H7 (cell line): ENCODE data around the gene IARS2. TPM values are rescaled to one million over a fixed set of nuclear protein-coding genes. Genes with fewer than 3 reads are reported as not detected.
A peak's percentile ranks its signal among the peaks of the same experiment; 100 is the strongest.
"Not testable (repeated sequence)": the region's sequence is repeated elsewhere in the genome, so short reads cannot be mapped to it uniquely, and the experiment has no call there.

Experiments used
- DNase-seq: peaks from one replicate; pipeline ENCODE4 v3.0.0; 2012
- H3K27me3 ChIP-seq: 2 replicates; pipeline ENCODE4 v1.6.0; 2011; ENCODE audit warnings: mild to moderate bottlenecking, low read length; ENCODE audit not compliant: control insufficient read depth, insufficient read depth
- H3K36me3 ChIP-seq: replicated peaks from 2 replicates; pipeline ENCODE4 v1.5.1; 2011; ENCODE audit warnings: low read length; ENCODE audit not compliant: control insufficient read depth, insufficient read depth
- H3K4me3 ChIP-seq: 2 replicates; pipeline ENCODE4 v1.5.1; 2011; ENCODE audit warnings: low read depth, mild to moderate bottlenecking, control low read depth, low read length, moderate library complexity; ENCODE audit not compliant: insufficient read depth
- total RNA-seq: library from RNA; depleted of rRNA; stranded (reverse); fragments of >200 nt; shearing (Covaris generic); gene quantifications from 2 replicates; pipeline ENCODE4 v1.2.3, GENCODE V29; 2014; rRNA removed

The IARS2 gene
- total RNA-seq: 119 and 149 TPM in 2 replicates

DNA sequence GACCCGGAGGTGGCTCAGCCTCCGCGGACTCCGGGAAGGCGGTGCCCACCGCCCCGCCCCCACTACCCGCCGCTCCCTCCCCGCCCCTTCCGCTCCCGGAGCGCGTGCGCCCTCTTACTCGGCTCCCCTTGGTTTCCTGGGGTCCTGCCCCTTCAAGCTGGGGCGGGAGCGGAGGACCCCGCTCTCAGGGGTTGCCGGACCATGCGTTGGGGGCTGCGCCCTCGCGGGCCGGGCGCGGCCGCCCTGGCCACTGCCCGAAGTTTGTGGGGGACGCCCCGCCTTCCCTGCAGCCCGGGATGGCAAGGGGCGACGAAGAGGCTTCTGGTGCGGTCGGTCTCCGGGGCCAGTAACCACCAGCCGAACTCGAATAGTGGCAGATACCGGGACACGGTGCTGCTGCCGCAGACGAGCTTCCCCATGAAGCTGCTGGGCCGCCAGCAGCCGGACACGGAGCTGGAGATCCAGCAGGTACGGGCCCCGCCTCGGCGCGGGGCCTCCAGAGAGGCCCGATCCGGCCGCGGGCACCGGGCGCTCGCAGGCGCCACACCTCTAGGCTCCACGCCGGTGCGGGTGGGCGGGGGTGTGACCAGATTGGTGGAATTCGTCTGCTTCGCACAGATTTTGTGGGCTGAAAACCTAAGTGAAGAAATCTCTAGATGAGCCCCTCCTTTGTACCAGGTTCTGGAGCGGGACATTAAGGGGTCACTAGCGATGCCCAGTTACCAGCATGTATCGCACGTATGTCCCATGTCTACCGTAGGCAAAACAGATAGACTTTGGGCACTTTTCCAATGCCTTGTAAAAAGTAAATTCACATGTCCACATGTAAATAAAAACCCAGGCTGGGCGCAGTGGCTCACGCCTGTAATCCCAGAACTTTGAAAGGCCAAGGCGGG lies at the start of gene IARS2:
Gene IARS2, plus strand, starts transcription at position 117 of the 896 bp plus-strand sequence. Its CDS starts 85 bp downstream, at position 202.
- peaks cover 1% of the 10 kb centered on the region; the same call in 1 of the 2 replicates for H3K27me3 ChIP-seq
- H3K4me3 ChIP-seq: peak within 1 kb of the TSS; percentile 78
- DNase-seq: peak; percentile 96
- no peaks in the 10 kb centered on the region for H3K36me3 ChIP-seq

DNA sequence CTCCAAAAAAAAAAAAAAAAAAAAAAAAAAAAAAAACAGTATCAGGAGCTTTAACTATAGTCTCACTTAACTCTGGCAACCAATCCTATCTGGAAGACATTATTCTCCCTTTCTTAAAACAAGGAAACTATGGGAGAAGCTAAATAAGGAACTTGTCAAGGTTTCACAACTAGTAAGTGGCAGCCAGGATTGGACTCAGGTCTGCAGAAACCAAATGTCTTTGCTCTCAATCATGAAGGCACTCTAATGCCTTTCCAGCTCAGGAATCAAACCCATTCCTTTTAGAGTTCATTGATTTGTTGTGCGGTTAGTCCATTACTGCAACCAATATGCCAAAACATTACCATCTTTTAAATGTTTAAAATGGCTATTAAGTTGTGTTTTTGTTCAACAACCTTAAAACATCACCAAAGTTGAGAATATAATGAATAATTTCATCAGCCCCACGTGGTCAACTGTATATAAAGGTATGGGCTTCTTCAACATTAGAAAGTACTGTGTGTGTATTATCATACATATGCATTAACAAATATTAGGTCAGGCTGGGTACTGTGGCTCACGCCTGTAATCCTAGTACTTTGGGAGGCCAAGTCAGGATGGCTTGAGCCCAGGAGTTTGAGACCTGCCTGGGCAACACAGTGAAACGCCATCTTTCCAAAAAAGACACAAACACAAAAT lies 49.1 kb upstream of the IARS2 start:
- Histone ChIP-seq H3K4me3 (peak overlapping the region; percentile 98; the same call in 1 of the 2 replicates), H3K36me3 (peaks cover 1% of the 10 kb centered on the region), H3K27me3 (no peaks in the 10 kb centered on the region; the same call in 1 of the 2 replicates)
- no peak for DNase-seq

GRCh38 chr1:220045356-220046051 lies 48.4 kb upstream of the IARS2 start:
- Histone ChIP-seq H3K36me3 (no peaks in the 10 kb centered on the region; the same call in 1 of the 2 replicates), H3K4me3 (peak overlapping the region; percentile 98), H3K27me3 (no peaks in the 10 kb centered on the region; the same call in 1 of the 2 replicates)
- peak; percentile 15 for DNase-seq

DNA sequence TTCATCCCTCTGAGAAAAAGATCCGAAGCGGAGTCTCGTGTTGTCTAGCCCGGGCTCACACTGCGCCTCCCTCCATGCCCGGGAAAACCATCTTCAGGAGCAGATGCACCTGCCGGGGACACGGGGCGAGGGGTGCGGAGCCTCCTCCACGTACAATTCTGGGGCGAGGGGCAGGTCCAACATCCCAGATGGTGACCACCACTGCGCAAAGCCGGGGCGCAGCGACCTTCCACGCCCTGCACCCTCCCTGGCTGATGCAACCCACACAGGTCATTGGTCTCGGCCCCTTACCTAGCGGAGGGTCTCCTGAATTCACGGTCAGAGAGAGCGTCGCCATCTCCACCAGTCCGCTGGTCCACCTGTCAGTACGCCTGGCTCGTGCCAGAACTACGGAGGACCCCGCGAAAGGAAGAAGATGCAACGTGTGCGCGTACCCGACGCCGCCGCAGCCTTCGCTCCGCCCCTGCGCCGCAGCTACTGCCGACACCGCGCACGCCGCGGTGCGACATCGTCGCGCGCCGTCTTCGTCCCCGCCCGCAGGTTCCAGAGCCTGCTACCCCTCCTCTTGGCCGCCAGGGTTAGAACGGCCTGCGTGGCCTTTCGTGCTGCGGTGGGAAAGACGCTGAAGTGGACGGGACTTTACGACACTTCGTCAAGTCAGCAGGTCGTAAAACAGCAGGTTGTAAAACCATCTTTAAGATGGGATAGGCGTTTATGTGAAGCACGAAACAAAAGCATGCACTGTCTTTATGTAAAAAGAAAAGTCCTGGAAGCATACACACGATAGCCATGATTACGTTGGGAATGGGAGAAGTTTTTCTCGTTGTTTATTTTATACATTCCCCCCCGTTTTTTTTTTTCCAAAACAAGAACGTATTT lies 47.6 kb upstream of the IARS2 start, which contains the start of gene EPRS1:
Gene EPRS1, minus strand, starts transcription at position 454 of the 879 bp plus-strand sequence. Its CDS starts 117 bp downstream, at position 337.
- H3K27me3 ChIP-seq: no peaks in the 10 kb centered on the region; the same call in 1 of the 2 replicates
- H3K4me3 ChIP-seq: peak within 1 kb of the TSS; percentile 98
- no peaks in the 10 kb centered on the region; the same call in 1 of the 2 replicates for H3K36me3 ChIP-seq
- peak; percentile 92 for DNase-seq

DNA sequence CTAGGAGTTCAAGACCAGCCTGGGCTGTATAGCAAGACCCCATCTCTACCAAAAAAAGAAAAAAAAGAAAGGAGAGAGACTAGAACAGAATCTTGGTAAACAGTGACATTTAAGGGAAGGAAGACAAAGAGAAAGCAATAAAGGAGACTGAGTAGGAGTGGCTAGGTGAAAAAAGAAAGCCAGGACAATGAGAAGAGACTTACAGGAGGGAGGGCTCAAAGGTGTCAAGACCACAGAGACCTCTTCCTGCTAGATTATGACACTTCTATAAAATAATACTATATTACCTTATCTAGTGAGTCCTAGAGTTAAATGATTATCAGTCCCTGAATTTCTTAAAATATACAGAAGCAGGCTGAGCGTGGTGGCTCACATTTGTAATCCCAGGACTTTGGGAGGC lies 37.6 kb upstream of the IARS2 start:
- Histone ChIP-seq H3K36me3 (no peaks in the 10 kb centered on the region; the same call in 1 of the 2 replicates), H3K4me3 (no peak overlapping the region), H3K27me3 (no peaks in the 10 kb centered on the region; the same call in 1 of the 2 replicates)
- no peak for DNase-seq

GRCh38 chr1:220060876-220061275 lies 33.1 kb upstream of the IARS2 start:
- Histone ChIP-seq H3K27me3 (no peaks in the 10 kb centered on the region; the same call in 1 of the 2 replicates), H3K4me3 (no peak overlapping the region), H3K36me3 (peaks cover 1% of the 10 kb centered on the region)
- no peak for DNase-seq

DNA sequence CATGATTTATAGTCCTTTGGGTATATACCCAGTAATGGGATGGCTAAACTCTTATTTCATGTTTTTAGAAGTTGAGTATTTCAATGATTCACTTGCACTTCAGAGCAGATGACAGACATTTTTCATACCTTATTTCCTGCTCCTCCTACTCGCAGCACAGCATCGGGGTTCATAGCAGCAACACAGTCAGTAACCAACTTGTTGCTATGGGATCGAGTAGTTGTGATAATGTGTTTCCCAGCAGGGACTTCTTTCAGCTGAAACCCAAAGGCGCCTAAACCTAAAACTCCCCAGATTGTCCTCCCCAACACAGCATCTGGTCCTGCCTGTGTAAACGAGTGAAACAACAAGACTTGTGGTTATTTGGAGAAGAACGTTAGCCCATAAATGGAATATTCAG lies 31.3 kb upstream of the IARS2 start:
- H3K27me3 ChIP-seq: no peaks in the 10 kb centered on the region; the same call in 1 of the 2 replicates
- no peak for DNase-seq

DNA sequence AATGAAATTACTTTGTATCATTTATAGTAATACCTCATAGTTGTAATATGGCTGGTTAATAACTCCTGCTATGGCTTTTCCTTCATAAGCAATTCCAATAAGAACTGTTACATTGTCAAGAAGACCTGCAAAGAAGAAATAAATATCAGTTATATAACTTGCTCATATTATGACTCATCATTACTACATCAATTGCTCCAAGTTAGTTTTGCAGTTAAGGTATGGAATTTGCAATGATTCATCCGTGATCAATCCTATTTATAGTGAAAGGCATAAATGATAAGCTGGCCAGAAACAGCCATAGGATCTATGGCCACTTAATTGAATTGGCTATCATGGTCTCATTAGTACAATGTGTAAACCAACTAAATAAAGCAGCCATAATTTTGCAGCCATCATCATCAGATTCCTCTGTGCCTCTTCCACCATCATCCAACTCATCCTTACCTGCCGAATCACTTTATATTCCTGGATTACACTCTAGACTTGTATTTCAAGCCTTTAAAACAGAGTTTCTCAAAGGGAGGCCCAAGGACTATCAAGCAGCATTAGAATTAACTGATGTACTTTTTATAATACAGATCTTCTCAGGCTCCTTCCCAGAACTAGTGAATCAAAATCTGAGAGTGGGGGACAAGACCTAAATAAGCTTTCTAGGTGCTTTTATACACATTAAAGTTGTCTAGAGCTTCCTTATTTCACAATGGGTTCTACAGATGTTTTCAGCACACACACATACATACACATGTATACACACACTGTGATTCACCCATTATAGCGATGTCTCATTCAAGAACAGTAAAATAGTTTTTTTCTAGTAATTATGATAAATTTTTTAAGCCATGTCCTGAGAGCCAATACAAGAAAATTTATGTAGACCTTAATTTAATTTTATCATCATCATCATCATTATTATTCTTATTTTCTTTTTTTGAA lies 26.4 kb upstream of the IARS2 start:
- DNase-seq: no peak
- H3K36me3 ChIP-seq: peaks cover 1% of the 10 kb centered on the region
- H3K4me3 ChIP-seq: no peak overlapping the region
- no peaks in the 10 kb centered on the region for H3K27me3 ChIP-seq

More for the DNA sequence above, 31.3 kb upstream of the IARS2 start:
- Histone ChIP-seq H3K4me3 (no peak overlapping the region), H3K36me3 (peaks cover 1% of the 10 kb centered on the region)

GRCh38 chr1:220076861-220077762 lies 16.8 kb upstream of the IARS2 start:
- H3K36me3 ChIP-seq: peaks cover 2% of the 10 kb centered on the region
- H3K4me3 ChIP-seq: no peak overlapping the region
- no peaks in the 10 kb centered on the region for H3K27me3 ChIP-seq
- DNase-seq: no peak

DNA sequence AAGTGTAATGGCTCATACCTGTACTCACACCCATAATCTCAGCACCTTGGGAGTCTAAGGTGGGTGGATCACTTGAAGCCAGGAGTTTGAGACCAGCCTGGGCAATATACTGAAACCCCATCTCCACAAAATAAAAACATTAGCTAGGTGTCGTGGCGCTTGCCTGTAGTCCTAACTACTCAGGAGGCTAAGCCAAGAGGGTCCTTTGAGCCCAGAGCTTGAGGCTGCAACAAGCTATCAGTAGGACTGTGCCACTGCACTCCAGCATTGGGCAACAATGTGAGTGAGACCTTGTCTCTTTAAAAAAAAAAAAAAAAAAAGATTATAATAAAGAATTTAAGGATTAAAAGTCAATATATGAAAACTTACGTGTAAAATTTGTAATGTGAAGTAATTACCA lies 16.0 kb upstream of the IARS2 start:
- no peak overlapping the region for H3K4me3 ChIP-seq
- no peaks in the 10 kb centered on the region for H3K36me3 ChIP-seq
- DNase-seq: no peak
- H3K27me3 ChIP-seq: no peaks in the 10 kb centered on the region

DNA sequence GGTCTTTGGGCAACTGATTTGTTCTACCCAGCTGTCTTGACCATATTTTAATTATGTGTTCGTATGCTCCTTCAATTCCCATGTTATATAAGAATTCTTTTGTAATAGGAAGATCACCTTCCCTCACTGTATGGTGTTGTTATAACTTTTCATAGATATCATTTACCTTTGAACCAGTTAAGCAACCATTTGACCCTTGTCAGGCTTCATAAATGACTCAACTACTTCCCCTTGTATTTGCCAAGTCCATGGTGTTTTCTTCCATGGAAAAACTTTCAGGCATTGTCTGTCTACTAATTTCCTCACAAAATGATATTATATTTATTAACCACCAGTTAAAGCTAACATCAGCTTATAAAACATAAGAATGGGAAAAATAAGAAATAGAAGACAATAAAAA lies 9.5 kb upstream of the IARS2 start:
- Histone ChIP-seq H3K4me3 (no peak overlapping the region), H3K27me3 (no peaks in the 10 kb centered on the region), H3K36me3 (no peaks in the 10 kb centered on the region)
- DNase-seq: no peak

DNA sequence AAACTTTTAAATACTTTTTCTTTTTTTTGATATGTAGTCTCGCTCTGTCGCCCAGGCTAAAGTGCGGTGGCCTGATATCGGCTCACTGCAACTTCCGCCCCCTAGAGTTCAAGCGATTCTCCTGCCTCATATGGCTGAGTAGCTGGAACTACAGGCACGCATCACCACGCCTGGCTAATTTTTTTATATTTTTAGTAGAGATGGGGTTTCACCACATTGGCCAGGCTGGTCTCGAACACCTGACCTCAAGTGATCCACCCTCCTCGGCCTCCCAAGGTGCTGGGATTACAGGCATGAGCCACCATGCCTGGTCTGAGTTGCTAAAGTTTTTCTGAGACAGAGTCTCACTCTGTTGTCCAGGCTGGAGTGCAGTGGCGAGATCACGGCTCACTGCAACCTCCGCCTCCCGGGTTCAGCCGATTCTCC lies 7.7 kb upstream of the IARS2 start:
- not testable (repeated sequence) for H3K27me3 ChIP-seq, DNase-seq, H3K36me3 ChIP-seq, H3K4me3 ChIP-seq
